ENCODE results near the gene NBEAL1.
A peak's percentile ranks its signal among the peaks of the same experiment; 100 is the strongest.
"Not testable (repeated sequence)": the region's sequence is repeated elsewhere in the genome, so short reads cannot be mapped to it uniquely, and the experiment has no call there.

The NBEAL1 gene

GRCh38 chr2:202965810-202966460 lies 48.7 kb upstream of the NBEAL1 start:
- TF ChIP-seq HOXD13 (CRISPR knock-in tag; IDR thresholded peaks at IDR 0.05; ENCODE audit: borderline replicate concordance) (no peak), SETDB1 (IDR thresholded peaks at IDR 0.05; ENCODE audit: insufficient read length, low read length) (no peak), ZBTB1 (tag by site-specific recombination; IDR thresholded peaks at IDR 0.05) (no peak), ZNF510 (tag by site-specific recombination; IDR thresholded peaks at IDR 0.05; ENCODE audit: insufficient replicate concordance) (no peak), INSM2 (tag by site-specific recombination; IDR thresholded peaks at IDR 0.05) (no peak), ZNF19 (tag by site-specific recombination; IDR thresholded peaks at IDR 0.05; ENCODE audit: low read depth) (no peak), ZNF629 (tag by site-specific recombination; IDR thresholded peaks at IDR 0.05) (no peak)
- H3K4me1 ChIP-seq (ENCODE audit: control insufficient read depth, insufficient read depth, low read length), result no peaks in the 10 kb centered on the region
- H3K36me3 ChIP-seq (ENCODE audit: control insufficient read depth in 2 of 2, insufficient read depth in 1 of 2, low read length in 2 of 2), result no peaks in the 10 kb centered on the region
- POLR2A ChIA-PET, result no interaction called here
- no peaks in the 10 kb centered on the region for H3K9me3 ChIP-seq (ENCODE audit: control insufficient read depth, insufficient read depth, low read depth, low read length)
- CTCF ChIA-PET, result no interaction called here
- no peak overlapping the region for H3K27ac ChIP-seq (ENCODE audit: extremely low read depth, low read depth, low read length)
- H3K4me3 ChIP-seq (ENCODE audit: low read depth, low read length), result no peak overlapping the region

GRCh38 chr2:202969404-202969803 lies 45.3 kb upstream of the NBEAL1 start:
- TF ChIP-seq ZNF202 (tag by site-specific recombination; IDR thresholded peaks at IDR 0.05; ENCODE audit: borderline replicate concordance), result peak; percentile 53; the same call in 1 of the 2 replicates
- peak; percentile 57; the same call in 1 of the 2 replicates for TF ChIP-seq ZBTB11 (tag by site-specific recombination; conservative IDR thresholded peaks at IDR 0.05; ENCODE audit: low read depth)
- peak; percentile 39 for TF ChIP-seq ZNF555 (tag by site-specific recombination; conservative IDR thresholded peaks at IDR 0.05)
- peak; percentile 85; the same call in 1 of the 2 replicates for TF ChIP-seq ZNF394 (tag by site-specific recombination; IDR thresholded peaks at IDR 0.05; ENCODE audit: borderline replicate concordance)
- TF ChIP-seq ZBTB8A (tag by site-specific recombination; IDR thresholded peaks at IDR 0.05), result peak; percentile 41; the same call in 1 of the 2 replicates
- TF ChIP-seq ZNF518A (tag by site-specific recombination; conservative IDR thresholded peaks at IDR 0.05; ENCODE audit: low read depth), result peak; percentile 70
- peak; percentile 61; the same call in 1 of the 2 replicates for TF ChIP-seq ZNF140 (tag by site-specific recombination; IDR thresholded peaks at IDR 0.05)
- 0 out of 2 replicates have a peak, but pooled peaks have one; percentile 35 for TF ChIP-seq ZNF558 (tag by site-specific recombination; IDR thresholded peaks at IDR 0.05)
- TF ChIP-seq ZNF623 (tag by site-specific recombination; IDR thresholded peaks at IDR 0.05), result peak; percentile 57
- TF ChIP-seq ZNF426 (tag by site-specific recombination; IDR thresholded peaks at IDR 0.05), result peak; percentile 55
- H3K27ac ChIP-seq (ENCODE audit: extremely low read depth, low read depth, low read length); H3K4me1 ChIP-seq (ENCODE audit: control insufficient read depth, insufficient read depth, low read length); H3K36me3 ChIP-seq (ENCODE audit: control insufficient read depth in 2 of 2, insufficient read depth in 1 of 2, low read length in 2 of 2); H3K9me3 ChIP-seq (ENCODE audit: control insufficient read depth, insufficient read depth, low read depth, low read length); H3K4me3 ChIP-seq (ENCODE audit: low read depth, low read length); POLR2A ChIA-PET: not testable (repeated sequence)
- CTCF ChIA-PET, result interaction anchor here (0.6 kb wide), 1 partner anchor 173 kb away, joined by 3 read pairs; no protein-coding TSS in a partner anchor
